Neuronal stem cell (in vitro differentiated cells): ENCODE measurements around the gene LTBP3.

ENCODE experiments used
- DNase-seq: peaks from one replicate; pipeline ENCODE4 v3.0.0-alpha.2; 2013; ENCODE audit warnings: low spot score
- H2AFZ ChIP-seq: one replicate; pipeline ENCODE4 v1.6.1; 2013; ENCODE audit warnings: mild to moderate bottlenecking, low read length, inconsistent platforms
- H2AK5ac ChIP-seq: 2 replicates; pipeline ENCODE4 v1.6.1; 2013; ENCODE audit warnings: low read depth, mild to moderate bottlenecking, inconsistent platforms, low read length, moderate library complexity, mixed read lengths
- H2BK120ac ChIP-seq: 2 replicates; pipeline ENCODE4 v1.6.1; 2013; ENCODE audit warnings: low read depth, mild to moderate bottlenecking, inconsistent platforms, low read length, moderate library complexity, mixed read lengths
- H2BK12ac ChIP-seq: one replicate; pipeline ENCODE4 v1.6.1; 2013; ENCODE audit warnings: low read length, inconsistent platforms
- H2BK15ac ChIP-seq: 2 replicates; pipeline ENCODE4 v1.6.1; 2013; ENCODE audit warnings: mild to moderate bottlenecking, low read length, inconsistent platforms, mixed read lengths
- H2BK5ac ChIP-seq: one replicate; pipeline ENCODE4 v1.6.1; 2013; ENCODE audit warnings: inconsistent platforms, mild to moderate bottlenecking, low read length, moderate library complexity
- H3K14ac ChIP-seq: one replicate; pipeline ENCODE4 v1.6.1; 2013; ENCODE audit warnings: low read length, inconsistent platforms
- H3K18ac ChIP-seq: 2 replicates; pipeline ENCODE4 v1.6.1; 2013; ENCODE audit warnings: low read length, inconsistent platforms
- H3K23ac ChIP-seq: 2 replicates; pipeline ENCODE4 v1.6.1; 2013; ENCODE audit warnings: low read depth, mild to moderate bottlenecking, mixed read lengths, low read length, inconsistent platforms; ENCODE audit not compliant: poor library complexity
- H3K27ac ChIP-seq: replicated peaks from 3 replicates; pipeline ENCODE4 v1.5.1; 2013; ENCODE audit warnings: low read length, inconsistent platforms
- H3K27me3 ChIP-seq, 3 experiments: 2 replicates each; pipeline ENCODE4 v1.6.1; 2013; ENCODE audit warnings: low read length in 3 of 3, mild to moderate bottlenecking in 2 of 3, inconsistent platforms in 1 of 3, low read depth in 1 of 3, mixed read lengths in 1 of 3, moderate library complexity in 1 of 3; ENCODE audit not compliant: control insufficient read depth in 3 of 3, insufficient read depth in 3 of 3
- H3K36me3 ChIP-seq, 2 donors: replicated peaks in 1 of 2; 2 replicates each; pipeline ENCODE4 v1.6.1; 2013; ENCODE audit warnings: low read length in 2 of 2; ENCODE audit not compliant: control insufficient read depth in 2 of 2, insufficient read depth in 2 of 2
- H3K4ac ChIP-seq: 2 replicates; pipeline ENCODE4 v1.6.1; 2013; ENCODE audit warnings: inconsistent platforms, mild to moderate bottlenecking, low read length, moderate library complexity
- H3K4me1 ChIP-seq, 2 donors: 1 replicate in 1 of 2; 2 replicates in 1 of 2; pipeline ENCODE4 v1.6.1; 2013; ENCODE audit warnings: low read length in 2 of 2, low read depth in 1 of 2; ENCODE audit not compliant: control insufficient read depth in 2 of 2, insufficient read depth in 1 of 2
- H3K4me2 ChIP-seq: one replicate; pipeline ENCODE4 v1.6.1; 2013; ENCODE audit warnings: mild to moderate bottlenecking, low read length, inconsistent platforms; ENCODE audit not compliant: insufficient read depth, poor library complexity, severe bottlenecking
- H3K4me3 ChIP-seq, 2 donors: 2 replicates each; pipeline ENCODE4 v1.5.1; 2013; ENCODE audit warnings: low read length in 2 of 2, mild to moderate bottlenecking in 2 of 2, inconsistent platforms in 1 of 2, moderate library complexity in 1 of 2
- H3K79me1 ChIP-seq: one replicate; pipeline ENCODE4 v1.6.1; 2013; ENCODE audit warnings: low read depth, mild to moderate bottlenecking, inconsistent platforms, low read length, moderate library complexity
- H3K9ac ChIP-seq: one replicate; pipeline ENCODE4 v1.6.1; 2013; ENCODE audit warnings: mild to moderate bottlenecking, low read depth, low read length, inconsistent platforms; ENCODE audit not compliant: poor library complexity
- H3K9me3 ChIP-seq, 2 donors: replicated peaks in 1 of 2; 2 replicates each; pipeline versions ENCODE3 to v1.6.1; 2013; ENCODE audit warnings: low read length in 2 of 2, mild to moderate bottlenecking in 2 of 2, inconsistent platforms in 1 of 2, low read depth in 1 of 2, mixed read lengths in 1 of 2, moderate library complexity in 1 of 2; ENCODE audit not compliant: control insufficient read depth in 2 of 2, insufficient read depth in 1 of 2
- H4K8ac ChIP-seq: one replicate; pipeline ENCODE4 v1.6.1; 2013; ENCODE audit warnings: low read depth, mild to moderate bottlenecking, inconsistent platforms, low read length, moderate library complexity
- H4K91ac ChIP-seq: one replicate; pipeline ENCODE4 v1.6.1; 2013; ENCODE audit warnings: low read length, low read depth, mild to moderate bottlenecking, inconsistent platforms; ENCODE audit not compliant: poor library complexity
- WGBS, 2 donors: extraction: QIAGEN DNeasy Blood & Tissue Kit; methylation state at CpG; one replicate each; pipeline ENCODE4 v1.1.7; 2013; ENCODE audit warnings: missing lambda C conversion rate in 2 of 2, mixed read lengths in 1 of 2; ENCODE audit not compliant: insufficient read length in 2 of 2, insufficient replicate concordance in 1 of 2; ENCODE audit errors: extremely low coverage in 2 of 2; 5-methylcytosine and 5-hydroxymethylcytosine counted together

LTBP3 gene

GRCh38 chr11:65576232-65576866 is 18.2 kb upstream of the LTBP3 start:
- Histone ChIP-seq H3K4me1 (peaks cover 26 to 37% of the 10 kb centered on the region in 2 donors), H4K8ac (peak overlapping the region; percentile 53), H3K4me2 (peak overlapping the region; percentile 60), H2AK5ac (peak overlapping the region; percentile 92), H2BK15ac (peak overlapping the region; percentile 80), H2BK5ac (no peak overlapping the region), H3K27me3 (peaks cover 0 to 25% (median 3%) of the 10 kb centered on the region in 3 experiments), H3K9me3 (no peaks in the 10 kb centered on the region), H4K91ac (no peak overlapping the region), H3K23ac (peak overlapping the region; percentile 77), H3K4ac (no peak overlapping the region), H3K14ac (no peak overlapping the region), H2AFZ (no peak overlapping the region), H3K9ac (peak overlapping the region; percentile 90), H2BK120ac (no peak overlapping the region), H3K4me3 (peak overlapping the region in 1 of 2 donors; percentile 80), H3K79me1 (peaks cover 7% of the 10 kb centered on the region), H2BK12ac (peak overlapping the region; percentile 35), H3K36me3 (peaks cover 4 to 16% of the 10 kb centered on the region in 2 donors), H3K18ac (peak overlapping the region; percentile 95), H3K27ac (no peak overlapping the region)
- WGBS, 2 donors = no CpG with 5 or more reads among the region's 26 CpGs
- DNase-seq = no peak

- Histone ChIP-seq H2BK15ac (peak within 1 kb of the TSS; percentile 80), H3K4ac (no peak within 1 kb of the TSS), H3K14ac (no peak within 1 kb of the TSS), H2BK120ac (no peak within 1 kb of the TSS), H3K9me3 (no peaks in the 10 kb centered on the region), H3K4me1 (peaks cover 31 to 43% of the 10 kb centered on the region in 2 donors), H2AFZ (no peak within 1 kb of the TSS), H3K27ac (no peak within 1 kb of the TSS), H3K27me3 (peaks cover 0 to 25% (median 3%) of the 10 kb centered on the region in 3 experiments), H4K91ac (no peak within 1 kb of the TSS), H3K4me2 (peak within 1 kb of the TSS; percentile 60), H2BK5ac (no peak within 1 kb of the TSS), H2AK5ac (peak within 1 kb of the TSS; percentile 92), H3K79me1 (peaks cover 7% of the 10 kb centered on the region), H3K4me3 (peak within 1 kb of the TSS in 1 of 2 donors; percentile 80), H3K36me3 (peaks cover 4 to 16% of the 10 kb centered on the region in 2 donors), H2BK12ac (peak within 1 kb of the TSS; percentile 35), H4K8ac (peak within 1 kb of the TSS; percentile 53), H3K23ac (peak within 1 kb of the TSS; percentile 77), H3K18ac (peak within 1 kb of the TSS; percentile 95), H3K9ac (peak within 1 kb of the TSS; percentile 90)
- no peak for DNase-seq
- whole genome bisulfite sequencing, 2 donors = no CpG with 5 or more reads among the region's 69 CpGs
Measured at GRCh38 chr11:65575568-65576231, 17.5 kb upstream of the LTBP3 start, which contains the start of gene EHBP1L1. TSS of gene EHBP1L1 (plus strand) at chr11:65576053. CDS start at chr11:65576303, 250 bp downstream.

GRCh38 chr11:65574811-65575567 is 16.8 kb upstream of the LTBP3 start:
- peak overlapping the region; percentile 43 for H3K23ac ChIP-seq
- H2BK5ac ChIP-seq = no peak overlapping the region
- peak overlapping the region in 1 of 2 donors; percentile 51 for H3K4me3 ChIP-seq
- peaks cover 0 to 25% (median 3%) of the 10 kb centered on the region in 3 experiments for H3K27me3 ChIP-seq
- no peak overlapping the region for H3K27ac ChIP-seq
- no peak overlapping the region for H4K91ac ChIP-seq
- peaks cover 7% of the 10 kb centered on the region for H3K79me1 ChIP-seq
- no peaks in the 10 kb centered on the region for H3K9me3 ChIP-seq
- H2BK12ac ChIP-seq = no peak overlapping the region
- no peak overlapping the region for H3K4ac ChIP-seq
- no peak overlapping the region for H3K14ac ChIP-seq
- no peak overlapping the region for H4K8ac ChIP-seq
- peak overlapping the region; percentile 57 for H3K4me2 ChIP-seq
- H2AK5ac ChIP-seq = peak overlapping the region; percentile 27
- peaks cover 31 to 44% of the 10 kb centered on the region in 2 donors for H3K4me1 ChIP-seq
- no peak overlapping the region for H2BK15ac ChIP-seq
- H3K9ac ChIP-seq = peak overlapping the region; percentile 80
- H2BK120ac ChIP-seq = no peak overlapping the region
- DNase-seq = no peak
- peak overlapping the region; percentile 72 for H3K18ac ChIP-seq
- H3K36me3 ChIP-seq = peaks cover 4 to 16% of the 10 kb centered on the region in 2 donors
- WGBS, 2 donors = no CpG with 5 or more reads among the region's 28 CpGs
- H2AFZ ChIP-seq = no peak overlapping the region
